ENCODE results near the gene C2orf78.

Gene C2orf78

GRCh38 chr2:73836141-73836943 lies 52.4 kb downstream of the C2orf78 start:
- DNase-seq, result peak in 1 of 56 donors; percentile 16

GRCh38 chr2:73837847-73838585 lies 54.0 kb downstream of the C2orf78 start:
- no peak for DNase-seq

- no peak for DNase-seq
Observed at GRCh38 chr2:73838889-73839534, 55.0 kb downstream of the C2orf78 start.

GRCh38 chr2:73839653-73840411 lies 55.8 kb downstream of the C2orf78 start:
- DNase-seq, result no peak

GRCh38 chr2:73841912-73842738 lies 58.1 kb downstream of the C2orf78 start:
- no peak for DNase-seq

GRCh38 chr2:73842739-73843019 lies 58.7 kb downstream of the C2orf78 start:
- no peak for DNase-seq

GRCh38 chr2:73844087-73844486 lies 60.1 kb downstream of the C2orf78 start:
- no peak for DNase-seq

- no peak for DNase-seq
Observed at GRCh38 chr2:73850009-73850408, 66.0 kb downstream of the C2orf78 start.

- no peak for DNase-seq
Observed at GRCh38 chr2:73851274-73851673, 67.3 kb downstream of the C2orf78 start.

GRCh38 chr2:73852020-73852419 lies 68.0 kb downstream of the C2orf78 start:
- DNase-seq, result no peak

GRCh38 chr2:73855526-73855925 lies 71.5 kb downstream of the C2orf78 start:
- DNase-seq, result no peak

- no peak for DNase-seq
Observed at GRCh38 chr2:73856214-73856613, 72.2 kb downstream of the C2orf78 start.

GRCh38 chr2:73859721-73860586 lies 76.0 kb downstream of the C2orf78 start:
- DNase-seq, result peak in 2 of 56 donors; percentile 2 to 3

- no peak for DNase-seq
Observed at GRCh38 chr2:73862987-73863386, 79.0 kb downstream of the C2orf78 start.

Measured in amygdala (tissue), 56 donors.